Adrenal gland (tissue), 12 donors: ENCODE measurements around the gene SDHAF3. TPM values are rescaled to one million over a fixed set of nuclear protein-coding genes. Genes with fewer than 3 reads are reported as not detected.
"Not testable (repeated sequence)": the region's sequence is repeated elsewhere in the genome, so short reads cannot be mapped to it uniquely, and the experiment has no call there.

Experiments used
- DNase-seq, 7 donors: peaks; one replicate each; pipeline ENCODE4 v3.0.0-alpha.2; 2019 to 2020
- H3K27ac ChIP-seq, 5 donors: fragments of 200-600 bp; sonication (generic) in 4 of 5; 1 replicate in 3 of 5; 2 replicates in 2 of 5; pipeline versions ENCODE4 v1.5.1 to v1.8.0; 2016 to 2020; ENCODE audit warnings: mild to moderate bottlenecking in 1 of 5
- H3K27me3 ChIP-seq: fragments of 200-600 bp; 2 replicates; pipeline ENCODE4 v1.8.0; 2021
- H3K36me3 ChIP-seq, 2 donors: fragments of 200-600 bp; replicated peaks in 1 of 2; 1 replicate in 1 of 2; 2 replicates in 1 of 2; pipeline versions ENCODE4 v1.5.1 to v1.8.0; 2018 to 2022
- H3K4me1 ChIP-seq, 2 donors: fragments of 200-600 bp; replicated peaks in 1 of 2; 1 replicate in 1 of 2; 2 replicates in 1 of 2; pipeline versions ENCODE4 v1.5.1 to v1.8.0; 2018 to 2021
- H3K4me3 ChIP-seq, 4 donors: fragments of 200-600 bp; sonication (generic) in 3 of 4; one replicate each; pipeline ENCODE4 v1.5.1; 2016 to 2018
- H3K9me3 ChIP-seq, 3 donors: fragments of 200-600 bp; sonication (generic) in 1 of 3; replicated peaks in 1 of 3; 1 replicate in 2 of 3; 2 replicates in 1 of 3; pipeline versions ENCODE4 v1.5.1 to v1.8.0; 2016 to 2021
- POLR2A ChIP-seq, 2 donors: fragments of 450-650 bp; IDR thresholded peaks; one replicate each; pipeline ENCODE4 v1.6.1; 2017; ENCODE audit warnings: antibody characterized with exemption in 2 of 2, mild to moderate bottlenecking in 2 of 2, moderate library complexity in 1 of 2
- WGBS, 4 donors: extraction: QIAGEN DNeasy Blood & Tissue Kit in 2 of 4; methylation state at CpG; one replicate each; pipeline versions ENCODE4 v1.1.5 to v1.1.7; 2013 to 2017; 5-methylcytosine and 5-hydroxymethylcytosine counted together
- intact Hi-C, 2 donors: fragments of 100-400 bp; cut with DNase I; formaldehyde crosslinking; loops; one replicate each; pipeline versions ENCODE4 v1.14.1 to v1.15.0; 2022 to 2023
- polyA plus RNA-seq, 3 donors: library from polyadenylated mRNA; stranded (reverse); fragments of 200-250 nt in 2 of 3; fragments of 350-450 nt in 1 of 3; fragmentation: Illumina TruSeq in 1 of 3; extraction: RNeasy Lipid Tissue Mini Kit (QIAGEN cat#74804) in 1 of 3; gene quantifications; one replicate each; pipeline ENCODE4 v1.2.3, GENCODE V29; 2013 to 2014
- total RNA-seq, 9 donors: library from RNA; depleted of rRNA in 4 of 9; stranded (reverse); fragments of >200 nt in 4 of 9; fragments of 120-200 nt in 1 of 9; fragmentation: NEBNext Ultra II Directional in 1 of 9; extraction: Animal tissue kit (Norgen Biotek cat#: 25700) in 1 of 9; gene quantifications; one replicate each; pipeline versions ENCODE4 v1.1.0 to v1.2.4, GENCODE V29; 2013 to 2023
- TF ChIP-seq, protein P1 (sequence below), 6 experiments: fragments of 450-650 bp in 4 of 6; fragments of 200-600 bp in 2 of 6; sonication (generic) in 1 of 6; IDR thresholded peaks; 1 replicate in 5 of 6; 2 replicates in 1 of 6; pipeline versions ENCODE4 v1.5.1 to v1.8.0; 2016 to 2021; ENCODE audit warnings: antibody characterized with exemption in 6 of 6, mild to moderate bottlenecking in 2 of 6, moderate library complexity in 1 of 6
- donor health status: healthy with polysubstance abuse.
- donor health status: Bipolar disorder and iron deficiency.
- donor health status: DM: yes; HTN: yes; CAD: no.
- donor health status: DM: no; HTN: no; CAD: no.
- donor health status: DM: no; HTN: no; CAD: no.
- donor health status: DM: yes; HTN: yes; CAD: no.

SDHAF3 gene
- total and polyA plus RNA-seq, 12 donors, result 5.2 to 35.0 (median 18.1) TPM

DNA sequence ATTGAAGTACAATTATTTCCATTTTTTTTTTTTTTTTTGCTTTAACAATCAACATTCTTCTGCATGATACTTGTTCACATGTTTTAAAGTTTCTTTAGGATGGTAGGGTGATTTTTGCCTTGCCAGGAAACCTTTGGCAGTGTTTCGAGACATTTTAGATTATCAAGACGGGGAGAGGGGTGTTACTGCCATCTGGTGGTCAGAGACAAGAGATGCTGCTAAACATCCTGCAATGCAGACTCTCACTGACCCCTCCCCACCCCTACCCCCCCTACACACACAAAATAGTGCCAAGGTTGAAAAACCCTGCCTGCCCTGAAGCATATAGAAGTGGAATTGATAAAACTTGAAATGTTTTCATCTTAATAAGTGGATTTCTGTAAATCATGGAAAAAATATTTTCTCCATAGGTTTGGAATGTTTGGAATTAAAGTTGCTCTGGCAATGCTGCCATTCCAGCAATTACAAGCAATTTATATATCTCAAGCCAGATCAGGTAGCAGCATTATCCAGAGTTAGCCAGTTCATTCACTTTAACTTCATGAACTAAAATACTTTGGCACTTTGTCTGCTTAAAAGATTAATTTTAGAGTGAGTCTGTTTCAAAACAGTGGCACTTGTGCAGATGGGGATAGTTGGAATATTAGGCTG, 62.1 kb downstream of the SDHAF3 start:
- 0 to 7% (median 4%) methylated on average over 2 of the region's 2 CpGs for WGBS, 4 donors
- Histone ChIP-seq H3K4me1 (no peaks in the 10 kb centered on the region), H3K27ac (no peak overlapping the region), H3K27me3 (no peaks in the 10 kb centered on the region), H3K4me3 (no peak overlapping the region), H3K36me3 (no peaks in the 10 kb centered on the region), H3K9me3 (no peaks in the 10 kb centered on the region)
- intact Hi-C loops, result loop anchor here in 1 of 2 donors (5.0 kb wide), 1 partner anchor 77 kb away; no protein-coding TSS in a partner anchor
- TF ChIP-seq POLR2A (IDR thresholded peaks at IDR 0.05), result no peak
- TF ChIP-seq, protein P1, sequence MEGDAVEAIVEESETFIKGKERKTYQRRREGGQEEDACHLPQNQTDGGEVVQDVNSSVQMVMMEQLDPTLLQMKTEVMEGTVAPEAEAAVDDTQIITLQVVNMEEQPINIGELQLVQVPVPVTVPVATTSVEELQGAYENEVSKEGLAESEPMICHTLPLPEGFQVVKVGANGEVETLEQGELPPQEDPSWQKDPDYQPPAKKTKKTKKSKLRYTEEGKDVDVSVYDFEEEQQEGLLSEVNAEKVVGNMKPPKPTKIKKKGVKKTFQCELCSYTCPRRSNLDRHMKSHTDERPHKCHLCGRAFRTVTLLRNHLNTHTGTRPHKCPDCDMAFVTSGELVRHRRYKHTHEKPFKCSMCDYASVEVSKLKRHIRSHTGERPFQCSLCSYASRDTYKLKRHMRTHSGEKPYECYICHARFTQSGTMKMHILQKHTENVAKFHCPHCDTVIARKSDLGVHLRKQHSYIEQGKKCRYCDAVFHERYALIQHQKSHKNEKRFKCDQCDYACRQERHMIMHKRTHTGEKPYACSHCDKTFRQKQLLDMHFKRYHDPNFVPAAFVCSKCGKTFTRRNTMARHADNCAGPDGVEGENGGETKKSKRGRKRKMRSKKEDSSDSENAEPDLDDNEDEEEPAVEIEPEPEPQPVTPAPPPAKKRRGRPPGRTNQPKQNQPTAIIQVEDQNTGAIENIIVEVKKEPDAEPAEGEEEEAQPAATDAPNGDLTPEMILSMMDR (IDR thresholded peaks at IDR 0.05), result peak; percentile 44 to 84 (median 65)
- peak; percentile 34 to 66 (median 49) for DNase-seq

DNA sequence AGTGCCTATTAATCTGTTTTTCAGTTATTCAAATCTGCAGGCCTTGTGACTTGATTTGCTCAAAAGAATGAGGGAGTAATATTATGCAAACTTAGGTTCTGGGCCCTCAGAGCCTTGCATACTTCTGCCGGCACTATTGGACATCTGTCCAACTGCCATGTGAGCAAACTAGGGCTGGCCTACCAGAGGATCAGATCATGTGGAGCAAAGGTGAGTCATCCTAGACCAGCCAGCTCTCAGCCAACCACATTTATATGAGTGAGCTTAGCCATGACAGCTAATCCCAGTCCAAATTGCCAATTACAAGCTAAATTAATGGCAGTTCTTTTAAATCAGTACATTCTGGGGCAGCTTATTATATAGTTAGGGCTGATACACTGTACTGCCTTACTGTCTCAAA, 69.6 kb downstream of the SDHAF3 start:
- intact Hi-C loops, result no loop called here
- peak in 4 of 7 donors; percentile 8 to 19 (median 16) for DNase-seq
- WGBS, 4 donors, result 44 to 100% (median 59%) methylated on average over 1 of the region's 1 CpG
- Histone ChIP-seq H3K4me3 (no peak overlapping the region), H3K4me1 (no peaks in the 10 kb centered on the region), H3K36me3 (no peaks in the 10 kb centered on the region), H3K27me3 (no peaks in the 10 kb centered on the region), H3K9me3 (no peaks in the 10 kb centered on the region), H3K27ac (no peak overlapping the region)
- no peak for TF ChIP-seq POLR2A (IDR thresholded peaks at IDR 0.05)
- TF ChIP-seq, protein P1 (IDR thresholded peaks at IDR 0.05), result no peak

- H3K27me3 ChIP-seq, H3K27ac ChIP-seq, H3K36me3 ChIP-seq, DNase-seq, intact Hi-C loops, H3K4me3 ChIP-seq, H3K9me3 ChIP-seq, H3K4me1 ChIP-seq: not testable (repeated sequence)
- WGBS, 4 donors, result 37 to 71% (median 43%) methylated on average over 2 of the region's 2 CpGs
Measured at GRCh38 chr7:97196174-97196573, 78.7 kb downstream of the SDHAF3 start.

DNA sequence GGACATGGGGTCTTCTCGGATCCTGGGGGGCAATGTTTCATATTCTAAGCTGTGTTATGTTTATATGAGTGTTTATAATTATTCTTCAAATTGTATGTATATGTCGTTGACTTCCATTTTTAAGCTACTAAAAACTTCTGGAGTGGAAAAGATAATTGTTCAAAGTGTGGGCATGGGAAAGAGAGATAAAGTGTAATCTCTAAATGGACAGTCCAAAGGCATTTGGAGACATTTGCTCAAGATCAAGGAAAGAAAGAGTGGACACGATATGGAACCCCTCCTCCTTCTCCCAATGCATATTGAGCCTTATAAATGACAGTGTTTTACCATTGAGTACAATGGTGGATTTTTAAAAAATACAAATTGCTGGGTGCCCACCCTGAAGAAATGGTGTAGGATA, 81.1 kb downstream of the SDHAF3 start:
- Histone ChIP-seq H3K9me3 (no peaks in the 10 kb centered on the region), H3K36me3 (no peaks in the 10 kb centered on the region), H3K27me3 (no peaks in the 10 kb centered on the region), H3K4me3 (no peak overlapping the region), H3K27ac (no peak overlapping the region), H3K4me1 (no peaks in the 10 kb centered on the region)
- DNase-seq, result no peak
- intact Hi-C loops, result no loop called here
- WGBS, 4 donors, result 59 to 69% (median 63%) methylated on average over 3 of the region's 3 CpGs
- TF ChIP-seq, protein P1 (IDR thresholded peaks at IDR 0.05), result no peak
- no peak for TF ChIP-seq POLR2A (IDR thresholded peaks at IDR 0.05)

- no peaks in the 10 kb centered on the region for H3K9me3 ChIP-seq
- no peaks in the 10 kb centered on the region for H3K27me3 ChIP-seq
- no peaks in the 10 kb centered on the region for H3K4me1 ChIP-seq
- WGBS, 4 donors, result 88 to 95% (median 91%) methylated on average over 2 of the region's 2 CpGs
- TF ChIP-seq, protein P1 (IDR thresholded peaks at IDR 0.05), result no peak
- no peak for TF ChIP-seq POLR2A (IDR thresholded peaks at IDR 0.05)
- no peaks in the 10 kb centered on the region for H3K36me3 ChIP-seq
- no peak overlapping the region for H3K27ac ChIP-seq
- DNase-seq, result no peak
- no peak overlapping the region for H3K4me3 ChIP-seq
- intact Hi-C loops, result no loop called here
Measured at GRCh38 chr7:97200018-97200417, 82.5 kb downstream of the SDHAF3 start.
